Breast epithelium (tissue), 4 donors: ENCODE data around the gene DNAJC5G. TPM values are rescaled to one million over a fixed set of nuclear protein-coding genes. Genes with fewer than 3 reads are reported as not detected.
"Not testable (repeated sequence)": the region's sequence is repeated elsewhere in the genome, so short reads cannot be mapped to it uniquely, and the experiment has no call there.

ENCODE experiments used
- DNase-seq, 2 donors: peaks; one replicate each; pipeline ENCODE4 v3.0.0-alpha.2; 2019; ENCODE audit warnings: low spot score in 2 of 2
- H3K27ac ChIP-seq, 2 donors: fragments of 200-600 bp; sonication (generic) in 1 of 2; one replicate each; pipeline ENCODE4 v1.5.1; 2016 to 2019; ENCODE audit warnings: mild to moderate bottlenecking in 1 of 2
- H3K27me3 ChIP-seq, 2 donors: fragments of 200-600 bp; sonication (generic) in 1 of 2; one replicate each; pipeline versions ENCODE4 v1.5.1 to v1.6.0; 2017 to 2019; ENCODE audit warnings: control low read depth in 1 of 2, mild to moderate bottlenecking in 1 of 2
- H3K36me3 ChIP-seq: fragments of 200-600 bp; one replicate; pipeline ENCODE4 v1.5.1; 2019
- H3K4me1 ChIP-seq, 2 donors: fragments of 200-600 bp; sonication (generic); one replicate each; pipeline ENCODE4 v1.5.1; 2016 to 2019; ENCODE audit warnings: control low read depth in 1 of 2
- H3K4me3 ChIP-seq, 3 donors: fragments of 200-600 bp; sonication (generic); 1 replicate in 2 of 3; 2 replicates in 1 of 3; pipeline ENCODE4 v1.5.1; 2016 to 2019; ENCODE audit warnings: mild to moderate bottlenecking in 3 of 3, moderate library complexity in 2 of 3
- H3K9me3 ChIP-seq, 2 donors: fragments of 200-600 bp; sonication (generic) in 1 of 2; one replicate each; pipeline ENCODE4 v1.5.1; 2016 to 2019; ENCODE audit warnings: control low read depth in 1 of 2
- POLR2A ChIP-seq: fragments of 450-650 bp; IDR thresholded peaks from one replicate; pipeline ENCODE4 v1.6.1; 2016; ENCODE audit warnings: antibody characterized with exemption, mild to moderate bottlenecking, moderate library complexity
- POLR2AphosphoS5 ChIP-seq, 3 donors: sonication (generic); formaldehyde crosslinking; IDR thresholded peaks; one replicate each; pipeline ENCODE4 v1.6.1; 2017; ENCODE audit warnings: antibody characterized with exemption in 3 of 3
- intact Hi-C: fragments of 100-400 bp; cut with DNase I; formaldehyde crosslinking; loops from one replicate; pipeline ENCODE4 v1.15.1; 2023; ENCODE audit warnings: low total_unique reads
- total RNA-seq, 3 donors: library from RNA; depleted of rRNA; stranded (reverse); fragments of >200 nt; gene quantifications; one replicate each; pipeline ENCODE4 v1.1.0, GENCODE V29; 2016
- TF ChIP-seq, protein P1 (sequence below), 3 donors: fragments of 450-650 bp; IDR thresholded peaks; one replicate each; pipeline ENCODE4 v1.5.1; 2016 to 2017; ENCODE audit warnings: antibody characterized with exemption in 3 of 3, mild to moderate bottlenecking in 3 of 3, moderate library complexity in 3 of 3

The DNAJC5G gene
- total RNA-seq, 3 donors from 2014 or later, result not detected

- Histone ChIP-seq H3K27ac (no peak overlapping the region), H3K36me3 (no peaks in the 10 kb centered on the region), H3K27me3 (peaks cover 0 to 7% of the 10 kb centered on the region in 2 donors), H3K4me3 (no peak overlapping the region), H3K9me3 (no peaks in the 10 kb centered on the region), H3K4me1 (no peaks in the 10 kb centered on the region)
- TF ChIP-seq POLR2A (no peak), POLR2AphosphoS5 (IDR thresholded peaks at IDR 0.05) (no peak)
- TF ChIP-seq, protein P1, sequence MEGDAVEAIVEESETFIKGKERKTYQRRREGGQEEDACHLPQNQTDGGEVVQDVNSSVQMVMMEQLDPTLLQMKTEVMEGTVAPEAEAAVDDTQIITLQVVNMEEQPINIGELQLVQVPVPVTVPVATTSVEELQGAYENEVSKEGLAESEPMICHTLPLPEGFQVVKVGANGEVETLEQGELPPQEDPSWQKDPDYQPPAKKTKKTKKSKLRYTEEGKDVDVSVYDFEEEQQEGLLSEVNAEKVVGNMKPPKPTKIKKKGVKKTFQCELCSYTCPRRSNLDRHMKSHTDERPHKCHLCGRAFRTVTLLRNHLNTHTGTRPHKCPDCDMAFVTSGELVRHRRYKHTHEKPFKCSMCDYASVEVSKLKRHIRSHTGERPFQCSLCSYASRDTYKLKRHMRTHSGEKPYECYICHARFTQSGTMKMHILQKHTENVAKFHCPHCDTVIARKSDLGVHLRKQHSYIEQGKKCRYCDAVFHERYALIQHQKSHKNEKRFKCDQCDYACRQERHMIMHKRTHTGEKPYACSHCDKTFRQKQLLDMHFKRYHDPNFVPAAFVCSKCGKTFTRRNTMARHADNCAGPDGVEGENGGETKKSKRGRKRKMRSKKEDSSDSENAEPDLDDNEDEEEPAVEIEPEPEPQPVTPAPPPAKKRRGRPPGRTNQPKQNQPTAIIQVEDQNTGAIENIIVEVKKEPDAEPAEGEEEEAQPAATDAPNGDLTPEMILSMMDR (IDR thresholded peaks at IDR 0.05), result no peak
- no peak for DNase-seq
- intact Hi-C loops, result no loop called here
Observed at GRCh38 chr2:27271631-27272340, 3.4 kb upstream of the DNAJC5G start.

DNA sequence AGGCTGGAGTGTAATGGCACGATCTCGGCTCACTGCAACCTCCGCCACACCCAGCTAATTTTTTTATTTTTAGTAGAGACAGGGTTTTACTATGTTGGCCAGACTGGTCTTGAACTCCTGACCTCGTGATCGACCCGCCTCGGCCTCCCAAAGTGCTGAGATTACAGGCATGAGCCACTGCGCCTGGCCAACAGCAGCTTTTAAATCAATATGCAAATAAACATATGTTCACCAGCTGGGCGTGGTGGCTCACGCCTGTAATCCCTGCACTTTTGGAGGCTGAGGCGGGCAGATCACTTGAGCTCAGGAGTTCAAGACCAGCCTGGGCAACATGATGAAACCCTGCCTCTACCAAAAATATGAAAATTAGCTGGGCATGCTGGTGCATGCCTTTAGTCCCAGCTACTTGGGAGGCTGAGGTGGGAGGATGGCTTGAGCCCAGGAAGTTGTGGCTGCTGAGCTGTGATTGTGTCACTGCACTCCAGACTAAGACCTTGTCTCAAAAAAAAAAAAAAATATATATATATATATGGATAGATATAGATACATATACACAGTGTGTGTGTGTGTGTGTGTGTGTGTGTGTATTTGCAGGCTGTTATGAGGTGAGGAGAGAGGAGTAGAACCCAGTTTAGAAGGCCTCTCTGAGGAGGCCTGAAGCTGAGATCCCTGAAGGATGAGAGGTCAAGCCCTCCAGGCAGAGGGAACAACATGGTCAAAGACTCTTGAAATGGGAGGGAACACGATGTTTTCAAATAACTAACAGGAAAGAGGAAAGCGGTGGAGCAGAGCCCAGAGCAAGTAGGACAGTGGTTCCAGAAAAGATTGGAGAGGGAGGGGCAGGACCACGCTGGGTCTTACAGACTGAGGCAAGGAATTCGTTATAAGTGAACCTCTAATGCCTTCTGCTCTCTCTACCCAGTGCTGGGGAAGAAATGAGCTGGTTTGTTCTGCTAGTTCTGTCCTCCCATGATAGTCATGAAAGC is 2.4 kb upstream of the DNAJC5G start:
- DNase-seq, H3K4me1 ChIP-seq, H3K4me3 ChIP-seq, intact Hi-C loops, H3K27ac ChIP-seq, H3K27me3 ChIP-seq, H3K36me3 ChIP-seq, H3K9me3 ChIP-seq: not testable (repeated sequence)

- no peak for DNase-seq
- intact Hi-C loops, result no loop called here
- Histone ChIP-seq H3K27me3 (no peaks in the 10 kb centered on the region), H3K36me3 (no peaks in the 10 kb centered on the region), H3K9me3 (no peaks in the 10 kb centered on the region), H3K4me3 (no peak overlapping the region), H3K27ac (no peak overlapping the region), H3K4me1 (no peaks in the 10 kb centered on the region)
- no peak for TF ChIP-seq POLR2AphosphoS5 (IDR thresholded peaks at IDR 0.05)
- no peak for TF ChIP-seq POLR2A
- TF ChIP-seq, protein P1 (IDR thresholded peaks at IDR 0.05), result no peak
Observed at GRCh38 chr2:27278010-27278409, 2.8 kb downstream of the DNAJC5G start.

- H3K27ac ChIP-seq, result no peak overlapping the region
- no peak for DNase-seq
- H3K4me3 ChIP-seq, result no peak overlapping the region
- no peak for TF ChIP-seq POLR2A
- TF ChIP-seq, protein P1 (IDR thresholded peaks at IDR 0.05), result no peak
- TF ChIP-seq POLR2AphosphoS5 (IDR thresholded peaks at IDR 0.05), result no peak
- H3K36me3 ChIP-seq, result no peaks in the 10 kb centered on the region
- no peaks in the 10 kb centered on the region for H3K27me3 ChIP-seq
- intact Hi-C loops, result no loop called here
- H3K4me1 ChIP-seq, result no peaks in the 10 kb centered on the region
- no peaks in the 10 kb centered on the region for H3K9me3 ChIP-seq
Observed at GRCh38 chr2:27280826-27281225, 5.6 kb downstream of the DNAJC5G start.

DNA sequence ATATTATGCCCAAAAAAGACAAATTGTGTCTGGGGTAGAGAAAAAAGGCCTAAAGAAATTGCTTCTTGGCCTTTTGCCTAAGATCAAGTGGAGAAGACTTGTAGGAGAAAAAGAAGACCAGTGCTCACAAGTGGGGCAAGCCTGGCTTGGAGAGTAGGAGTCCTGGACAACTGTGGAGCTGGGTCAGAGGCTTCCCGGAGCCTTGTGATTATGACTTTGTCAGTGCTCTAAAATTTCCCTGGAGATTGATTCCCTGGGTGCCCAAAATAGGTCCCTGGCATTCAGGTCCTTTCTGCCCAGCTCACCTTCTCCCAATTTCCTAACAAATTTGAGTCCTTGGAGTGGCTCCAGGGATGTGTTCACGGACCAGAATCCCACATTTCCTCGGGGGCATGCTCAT is 6.2 kb downstream of the DNAJC5G start:
- Histone ChIP-seq H3K4me1 (no peaks in the 10 kb centered on the region), H3K27me3 (no peaks in the 10 kb centered on the region), H3K9me3 (no peaks in the 10 kb centered on the region), H3K27ac (no peak overlapping the region), H3K36me3 (no peaks in the 10 kb centered on the region), H3K4me3 (no peak overlapping the region)
- no peak for TF ChIP-seq POLR2A
- TF ChIP-seq, protein P1 (IDR thresholded peaks at IDR 0.05), result no peak
- no peak for TF ChIP-seq POLR2AphosphoS5 (IDR thresholded peaks at IDR 0.05)
- DNase-seq, result no peak
- intact Hi-C loops, result no loop called here
